Measurements from ENCODE around the gene CNN3. TPM values are rescaled to one million over a fixed set of nuclear protein-coding genes. Genes with fewer than 3 reads are reported as not detected.

Gene CNN3
- total RNA-seq, 1 donor = 316 TPM

DNA sequence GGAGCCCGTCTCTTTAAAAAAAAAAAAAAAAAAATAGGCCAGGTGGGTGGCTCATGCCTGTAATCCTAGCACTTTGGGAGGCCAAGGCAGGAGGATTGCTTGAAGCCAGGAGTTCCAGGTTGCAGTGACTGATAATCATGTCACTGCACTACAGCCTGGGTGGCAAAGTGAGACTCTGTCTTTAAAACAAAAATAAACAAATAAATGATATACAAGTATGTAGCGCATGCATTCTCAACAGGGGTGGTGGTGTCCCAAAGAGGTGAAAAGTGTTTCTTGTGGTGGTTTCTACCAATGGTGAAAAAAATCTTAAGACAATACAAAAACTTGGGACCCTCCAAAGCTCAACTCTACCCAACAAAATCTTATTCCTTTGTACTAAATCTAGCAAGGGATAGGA is 17.9 kb downstream of the CNN3 start:
- Histone ChIP-seq H3K27ac (ENCODE audit: low read depth, low read length) (no peak overlapping the region), H3K79me2 (ENCODE audit: insufficient read depth, low read length) (peaks cover 97% of the 10 kb centered on the region), H3K4me2 (ENCODE audit: insufficient read depth, low read length) (no peak overlapping the region), H3K4me1 (ENCODE audit: insufficient read depth, low read length) (peaks cover 29% of the 10 kb centered on the region), H3K4me3 (ENCODE audit: insufficient read depth, low read length) (no peak overlapping the region), H4K20me1 (ENCODE audit: insufficient read depth, low read length) (peaks cover 90% of the 10 kb centered on the region), H3K36me3 (ENCODE audit: insufficient read depth, low read length) (peaks cover 33% of the 10 kb centered on the region), H3K9me3 (ENCODE audit: low read depth, low read length) (no peaks in the 10 kb centered on the region), H3K27me3 (ENCODE audit: insufficient read depth, low read length) (no peaks in the 10 kb centered on the region), H2AFZ (ENCODE audit: low read length) (no peak overlapping the region)
- DNase-seq (ENCODE audit: insufficient read length, low spot score, missing footprints) = no peak
- TF ChIP-seq, protein P1, sequence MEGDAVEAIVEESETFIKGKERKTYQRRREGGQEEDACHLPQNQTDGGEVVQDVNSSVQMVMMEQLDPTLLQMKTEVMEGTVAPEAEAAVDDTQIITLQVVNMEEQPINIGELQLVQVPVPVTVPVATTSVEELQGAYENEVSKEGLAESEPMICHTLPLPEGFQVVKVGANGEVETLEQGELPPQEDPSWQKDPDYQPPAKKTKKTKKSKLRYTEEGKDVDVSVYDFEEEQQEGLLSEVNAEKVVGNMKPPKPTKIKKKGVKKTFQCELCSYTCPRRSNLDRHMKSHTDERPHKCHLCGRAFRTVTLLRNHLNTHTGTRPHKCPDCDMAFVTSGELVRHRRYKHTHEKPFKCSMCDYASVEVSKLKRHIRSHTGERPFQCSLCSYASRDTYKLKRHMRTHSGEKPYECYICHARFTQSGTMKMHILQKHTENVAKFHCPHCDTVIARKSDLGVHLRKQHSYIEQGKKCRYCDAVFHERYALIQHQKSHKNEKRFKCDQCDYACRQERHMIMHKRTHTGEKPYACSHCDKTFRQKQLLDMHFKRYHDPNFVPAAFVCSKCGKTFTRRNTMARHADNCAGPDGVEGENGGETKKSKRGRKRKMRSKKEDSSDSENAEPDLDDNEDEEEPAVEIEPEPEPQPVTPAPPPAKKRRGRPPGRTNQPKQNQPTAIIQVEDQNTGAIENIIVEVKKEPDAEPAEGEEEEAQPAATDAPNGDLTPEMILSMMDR (IDR thresholded peaks at IDR 0.05; ENCODE audit: extremely low read depth, low read depth, low read length) = no peak

- TF ChIP-seq, protein P1 (IDR thresholded peaks at IDR 0.05; ENCODE audit: extremely low read depth, low read depth, low read length) = no peak
These were observed 18.7 kb downstream of the CNN3 start for GRCh38 chr1:94908190-94908589.

GRCh38 chr1:94907136-94907535 is 19.8 kb downstream of the CNN3 start:
- Histone ChIP-seq H3K4me1 (ENCODE audit: insufficient read depth, low read length) (peaks cover 21% of the 10 kb centered on the region), H3K27me3 (ENCODE audit: insufficient read depth, low read length) (no peaks in the 10 kb centered on the region), H4K20me1 (ENCODE audit: insufficient read depth, low read length) (peaks cover 83% of the 10 kb centered on the region), H3K4me2 (ENCODE audit: insufficient read depth, low read length) (no peak overlapping the region), H3K36me3 (ENCODE audit: insufficient read depth, low read length) (peaks cover 46% of the 10 kb centered on the region), H3K79me2 (ENCODE audit: insufficient read depth, low read length) (peaks cover 96% of the 10 kb centered on the region), H3K4me3 (ENCODE audit: insufficient read depth, low read length) (no peak overlapping the region), H3K27ac (ENCODE audit: low read depth, low read length) (no peak overlapping the region), H2AFZ (ENCODE audit: low read length) (no peak overlapping the region), H3K9me3 (ENCODE audit: low read depth, low read length) (no peaks in the 10 kb centered on the region)
- TF ChIP-seq, protein P1 (IDR thresholded peaks at IDR 0.05; ENCODE audit: extremely low read depth, low read depth, low read length) = no peak
- DNase-seq (ENCODE audit: insufficient read length, low spot score, missing footprints) = no peak

More at GRCh38 chr1:94908190-94908589, 18.7 kb downstream of the CNN3 start:
- Histone ChIP-seq H3K27me3 (ENCODE audit: insufficient read depth, low read length) (no peaks in the 10 kb centered on the region), H3K36me3 (ENCODE audit: insufficient read depth, low read length) (peaks cover 35% of the 10 kb centered on the region), H3K27ac (ENCODE audit: low read depth, low read length) (no peak overlapping the region), H3K4me3 (ENCODE audit: insufficient read depth, low read length) (no peak overlapping the region), H2AFZ (ENCODE audit: low read length) (no peak overlapping the region), H3K4me1 (ENCODE audit: insufficient read depth, low read length) (peaks cover 28% of the 10 kb centered on the region), H4K20me1 (ENCODE audit: insufficient read depth, low read length) (peaks cover 90% of the 10 kb centered on the region), H3K4me2 (ENCODE audit: insufficient read depth, low read length) (no peak overlapping the region), H3K79me2 (ENCODE audit: insufficient read depth, low read length) (peaks cover 97% of the 10 kb centered on the region), H3K9me3 (ENCODE audit: low read depth, low read length) (no peaks in the 10 kb centered on the region)
- DNase-seq (ENCODE audit: insufficient read length, low spot score, missing footprints) = no peak

- Histone ChIP-seq H2AFZ (ENCODE audit: low read length) (no peak overlapping the region), H3K4me1 (ENCODE audit: insufficient read depth, low read length) (peaks cover 21% of the 10 kb centered on the region), H4K20me1 (ENCODE audit: insufficient read depth, low read length) (peaks cover 76% of the 10 kb centered on the region), H3K36me3 (ENCODE audit: insufficient read depth, low read length) (peaks cover 49% of the 10 kb centered on the region), H3K27ac (ENCODE audit: low read depth, low read length) (no peak overlapping the region), H3K4me2 (ENCODE audit: insufficient read depth, low read length) (no peak overlapping the region), H3K4me3 (ENCODE audit: insufficient read depth, low read length) (no peak overlapping the region), H3K9me3 (ENCODE audit: low read depth, low read length) (no peaks in the 10 kb centered on the region), H3K79me2 (ENCODE audit: insufficient read depth, low read length) (peaks cover 95% of the 10 kb centered on the region), H3K27me3 (ENCODE audit: insufficient read depth, low read length) (no peaks in the 10 kb centered on the region)
- TF ChIP-seq, protein P1 (IDR thresholded peaks at IDR 0.05; ENCODE audit: extremely low read depth, low read depth, low read length) = no peak
- no peak for DNase-seq (ENCODE audit: insufficient read length, low spot score, missing footprints)
These were observed 20.5 kb downstream of the CNN3 start for GRCh38 chr1:94906382-94906781.

Data from osteoblast (primary cell).